ENCODE results near the gene ARHGAP23. TPM values are rescaled to one million over a fixed set of nuclear protein-coding genes. Genes with fewer than 3 reads are reported as not detected.
A peak's percentile ranks its signal among the peaks of the same experiment; 100 is the strongest.

ARHGAP23 gene
- total RNA-seq, 1 donor from 2014 or later: 0.61 TPM

GRCh38 chr17:38549285-38549684 lies 121.0 kb downstream of the ARHGAP23 start:
- Mint-ChIP-seq H3K4me1 (no peaks in the 10 kb centered on the region), H3K27me3 (peaks cover 8% of the 10 kb centered on the region), H3K9me3 (no peaks in the 10 kb centered on the region), H3K27ac (no peak overlapping the region), H3K4me3 (no peak overlapping the region), H3K36me3 (ENCODE audit: low read depth) (no peaks in the 10 kb centered on the region)
- intact Hi-C loops (cut with micrococcal nuclease): no loop called here
- no peak for DNase-seq

GRCh38 chr17:38550661-38551060 lies 122.4 kb downstream of the ARHGAP23 start:
- DNase-seq: no peak
- Mint-ChIP-seq H3K4me3 (no peak overlapping the region), H3K36me3 (ENCODE audit: low read depth) (no peaks in the 10 kb centered on the region), H3K27me3 (peaks cover 17% of the 10 kb centered on the region), H3K27ac (no peak overlapping the region), H3K9me3 (no peaks in the 10 kb centered on the region), H3K4me1 (no peaks in the 10 kb centered on the region)
- intact Hi-C loops (cut with micrococcal nuclease): loop anchor here (10.0 kb wide), 1 partner anchor 184 kb away; the partner anchor contains the start of gene CISD3

GRCh38 chr17:38551121-38551520 lies 122.9 kb downstream of the ARHGAP23 start:
- Mint-ChIP-seq H3K27ac (no peak overlapping the region), H3K9me3 (no peaks in the 10 kb centered on the region), H3K4me1 (no peaks in the 10 kb centered on the region), H3K27me3 (peaks cover 20% of the 10 kb centered on the region), H3K4me3 (no peak overlapping the region), H3K36me3 (ENCODE audit: low read depth) (no peaks in the 10 kb centered on the region)
- intact Hi-C loops (cut with micrococcal nuclease): loop anchor here (10.0 kb wide), 1 partner anchor 184 kb away; the partner anchor contains the start of gene CISD3
- no peak for DNase-seq

GRCh38 chr17:38552343-38552742 lies 124.1 kb downstream of the ARHGAP23 start:
- intact Hi-C loops (cut with micrococcal nuclease): loop anchor here (10.0 kb wide), 1 partner anchor 182 kb away; the partner anchor contains the start of gene CISD3
- Mint-ChIP-seq H3K4me3 (no peak overlapping the region), H3K27ac (no peak overlapping the region), H3K27me3 (peaks cover 25% of the 10 kb centered on the region), H3K36me3 (ENCODE audit: low read depth) (no peaks in the 10 kb centered on the region), H3K9me3 (no peaks in the 10 kb centered on the region), H3K4me1 (peaks cover 2% of the 10 kb centered on the region)
- DNase-seq: no peak

GRCh38 chr17:38554430-38555350 lies 126.4 kb downstream of the ARHGAP23 start:
- DNase-seq: no peak
- peaks cover 31% of the 10 kb centered on the region for H3K27me3 Mint-ChIP-seq
- peaks cover 16% of the 10 kb centered on the region for H3K4me1 Mint-ChIP-seq
- no peak overlapping the region for H3K27ac Mint-ChIP-seq
- no peaks in the 10 kb centered on the region for H3K36me3 Mint-ChIP-seq (ENCODE audit: low read depth)
- intact Hi-C loops (cut with micrococcal nuclease): loop anchor here (10.0 kb wide), 1 partner anchor 180 kb away; the partner anchor contains the start of gene CISD3
- H3K9me3 Mint-ChIP-seq: no peaks in the 10 kb centered on the region
- no peak overlapping the region for H3K4me3 Mint-ChIP-seq

- intact Hi-C loops (cut with micrococcal nuclease): loop anchor here (10.0 kb wide), 1 partner anchor 179 kb away; the partner anchor contains the start of gene CISD3
- Mint-ChIP-seq H3K27ac (no peak overlapping the region), H3K27me3 (peaks cover 42% of the 10 kb centered on the region), H3K36me3 (ENCODE audit: low read depth) (no peaks in the 10 kb centered on the region), H3K9me3 (no peaks in the 10 kb centered on the region), H3K4me1 (peaks cover 21% of the 10 kb centered on the region), H3K4me3 (no peak overlapping the region)
- DNase-seq: no peak
These were observed 128.0 kb downstream of the ARHGAP23 start for GRCh38 chr17:38556239-38556638.

- Mint-ChIP-seq H3K27ac (peak overlapping the region; percentile 29), H3K4me1 (peaks cover 23% of the 10 kb centered on the region), H3K4me3 (peak overlapping the region; percentile 90), H3K27me3 (peaks cover 47% of the 10 kb centered on the region), H3K36me3 (ENCODE audit: low read depth) (no peaks in the 10 kb centered on the region), H3K9me3 (no peaks in the 10 kb centered on the region)
- intact Hi-C loops (cut with micrococcal nuclease): loop anchor here (10.0 kb wide), 1 partner anchor 177 kb away; the partner anchor contains the start of gene CISD3
- no peak for DNase-seq
These were observed 129.1 kb downstream of the ARHGAP23 start for GRCh38 chr17:38557396-38557795.

GRCh38 chr17:38557836-38558727 lies 129.8 kb downstream of the ARHGAP23 start:
- Mint-ChIP-seq H3K9me3 (no peaks in the 10 kb centered on the region), H3K4me3 (peak overlapping the region; percentile 90), H3K4me1 (peaks cover 23% of the 10 kb centered on the region), H3K27me3 (peaks cover 52% of the 10 kb centered on the region), H3K27ac (peak overlapping the region; percentile 29), H3K36me3 (ENCODE audit: low read depth) (no peaks in the 10 kb centered on the region)
- intact Hi-C loops (cut with micrococcal nuclease): loop anchor here (1.0 to 10.0 kb wide), 5 partner anchors 26 to 177 kb away; partner anchors contain the start of genes CISD3 and EPOP
- peak; percentile 97 for DNase-seq

GRCh38 chr17:38558728-38559050 lies 130.4 kb downstream of the ARHGAP23 start:
- intact Hi-C loops (cut with micrococcal nuclease): loop anchor here (1.0 to 10.0 kb wide), 5 partner anchors 26 to 176 kb away; partner anchors contain the start of genes CISD3 and EPOP
- Mint-ChIP-seq H3K4me3 (peak overlapping the region; percentile 90), H3K9me3 (no peaks in the 10 kb centered on the region), H3K27me3 (peaks cover 55% of the 10 kb centered on the region), H3K36me3 (ENCODE audit: low read depth) (no peaks in the 10 kb centered on the region), H3K4me1 (peaks cover 24% of the 10 kb centered on the region), H3K27ac (peak overlapping the region; percentile 83)
- no peak for DNase-seq

GRCh38 chr17:38559051-38559879 lies 131.0 kb downstream of the ARHGAP23 start:
- peak; percentile 96 for DNase-seq
- H3K27me3 Mint-ChIP-seq: peaks cover 60% of the 10 kb centered on the region
- H3K4me3 Mint-ChIP-seq: peak overlapping the region; percentile 90
- peaks cover 24% of the 10 kb centered on the region for H3K4me1 Mint-ChIP-seq
- H3K9me3 Mint-ChIP-seq: no peaks in the 10 kb centered on the region
- peak overlapping the region; percentile 83 for H3K27ac Mint-ChIP-seq
- peaks cover under 1% of the 10 kb centered on the region for H3K36me3 Mint-ChIP-seq (ENCODE audit: low read depth)
- intact Hi-C loops (cut with micrococcal nuclease): loop anchor here (2.0 to 10.0 kb wide), 3 partner anchors 48 to 176 kb away; partner anchors contain the start of genes CISD3 and EPOP

GRCh38 chr17:38559880-38560230 lies 131.6 kb downstream of the ARHGAP23 start:
- intact Hi-C loops (cut with micrococcal nuclease): loop anchor here (2.0 to 10.0 kb wide), 5 partner anchors 47 to 1618 kb away; partner anchors contain the start of genes CISD3 and EPOP
- no peaks in the 10 kb centered on the region for H3K9me3 Mint-ChIP-seq
- peaks cover 62% of the 10 kb centered on the region for H3K27me3 Mint-ChIP-seq
- peaks cover 2% of the 10 kb centered on the region for H3K36me3 Mint-ChIP-seq (ENCODE audit: low read depth)
- H3K4me3 Mint-ChIP-seq: no peak overlapping the region
- H3K4me1 Mint-ChIP-seq: peaks cover 26% of the 10 kb centered on the region
- DNase-seq: no peak
- no peak overlapping the region for H3K27ac Mint-ChIP-seq

- Mint-ChIP-seq H3K4me1 (peaks cover 26% of the 10 kb centered on the region), H3K36me3 (ENCODE audit: low read depth) (peaks cover 2% of the 10 kb centered on the region), H3K27me3 (peaks cover 61% of the 10 kb centered on the region), H3K27ac (no peak overlapping the region), H3K4me3 (peak overlapping the region; percentile 43), H3K9me3 (no peaks in the 10 kb centered on the region)
- intact Hi-C loops (cut with micrococcal nuclease): loop anchor here (5.0 kb wide), 2 partner anchors 1032 to 1618 kb away; no protein-coding TSS in a partner anchor
- peak; percentile 69 for DNase-seq
These were observed 132.4 kb downstream of the ARHGAP23 start for GRCh38 chr17:38560503-38561318.

Data from activated CD4-positive, alpha-beta T cell treated with anti-CD3 and anti-CD28 coated beads, Interleukin-2, amount 10 ng/mL, durations not matched to agents 24 days and 14 days (primary cell).